WERI-Rb-1 (cell line): ENCODE measurements around the gene GHRL.

Experiments
- DNase-seq: peaks from one replicate; pipeline ENCODE4 v3.0.0-alpha.2; 2020
- H3K27ac ChIP-seq: fragments of 250-450 bp; sonication (Bioruptor Pico); 2 replicates; pipeline ENCODE4 v1.5.1; 2020; ENCODE audit warnings: mild to moderate bottlenecking, moderate library complexity
- H3K27me3 ChIP-seq: fragments of 250-450 bp; sonication (Bioruptor Pico); 2 replicates; pipeline ENCODE4 v1.5.1; 2021; ENCODE audit warnings: mild to moderate bottlenecking, low read depth, moderate library complexity; ENCODE audit not compliant: insufficient read depth, severe bottlenecking
- H3K36me3 ChIP-seq: fragments of 250-450 bp; sonication (Bioruptor Pico); 2 replicates; pipeline ENCODE4 v1.5.1; 2020; ENCODE audit warnings: mild to moderate bottlenecking, moderate library complexity
- H3K4me3 ChIP-seq: 2 replicates; pipeline ENCODE4 v1.5.1; 2011; ENCODE audit warnings: low read depth, mild to moderate bottlenecking, control low read depth, low read length
- H3K9me3 ChIP-seq: fragments of 250-450 bp; sonication (Bioruptor Pico); 2 replicates; pipeline ENCODE4 v1.5.1; 2021; ENCODE audit warnings: mild to moderate bottlenecking, moderate library complexity; ENCODE audit not compliant: severe bottlenecking
- CTCF ChIP-seq: IDR thresholded peaks from 2 replicates; pipeline ENCODE4 v1.5.1; 2011; ENCODE audit warnings: low read depth, mild to moderate bottlenecking, control low read depth, inconsistent platforms, low read length

GHRL gene

DNA sequence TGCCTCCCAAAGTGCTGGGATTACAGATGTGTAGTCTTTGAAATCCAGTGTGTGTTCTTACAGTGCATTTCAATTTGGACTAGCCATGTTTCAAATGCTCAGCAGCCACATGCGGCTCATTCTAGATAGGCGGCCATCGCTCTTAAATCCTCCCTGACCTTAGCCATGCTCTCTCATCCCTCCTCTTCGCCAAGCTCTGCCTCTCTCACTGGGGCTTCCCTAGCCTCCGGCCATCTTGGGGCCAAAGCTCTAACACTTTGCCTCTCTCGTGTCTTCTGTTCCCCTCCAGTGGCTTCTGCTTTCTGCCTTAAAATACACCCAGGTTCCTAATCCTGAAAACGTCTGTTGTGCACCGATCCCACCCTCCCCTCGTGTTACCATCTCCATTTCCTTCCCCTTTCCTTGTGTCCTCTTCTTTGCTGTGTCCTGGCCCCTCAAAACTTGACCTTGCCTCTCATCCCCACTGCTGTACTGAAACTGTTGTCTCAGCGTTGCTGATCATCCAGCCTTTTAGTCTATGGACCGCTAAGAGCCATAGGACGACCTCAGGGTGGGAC is 1.4 kb upstream of the GHRL start:
- no peaks in the 10 kb centered on the region for H3K9me3 ChIP-seq
- TF ChIP-seq CTCF = no peak
- no peaks in the 10 kb centered on the region for H3K27me3 ChIP-seq
- H3K27ac ChIP-seq = no peak overlapping the region
- H3K36me3 ChIP-seq = peaks cover 7% of the 10 kb centered on the region
- no peak for DNase-seq
- no peak overlapping the region for H3K4me3 ChIP-seq

DNA sequence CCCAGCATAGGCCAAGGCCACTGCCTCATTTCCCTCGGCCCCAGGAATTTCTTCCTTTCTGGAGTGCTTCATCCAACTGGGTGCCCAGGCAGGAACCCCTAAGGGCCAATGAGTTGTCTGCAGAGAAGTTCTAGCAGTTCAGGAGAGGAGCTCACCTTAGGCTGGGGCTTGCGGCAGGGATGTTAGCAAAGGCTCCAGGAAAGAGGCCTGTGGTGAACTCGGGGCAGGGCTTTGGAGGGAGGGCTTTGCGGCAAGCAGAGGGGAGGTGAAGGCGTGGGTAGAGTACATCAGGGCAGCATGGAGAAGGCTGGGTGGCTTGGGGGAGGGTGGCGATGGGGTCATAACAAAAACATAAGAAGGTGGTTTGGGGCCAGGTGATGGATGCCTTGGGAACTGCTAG is 1.1 kb downstream of the GHRL start:
- Histone ChIP-seq H3K27ac (no peak overlapping the region), H3K27me3 (no peaks in the 10 kb centered on the region), H3K36me3 (peaks cover 8% of the 10 kb centered on the region), H3K4me3 (no peak overlapping the region), H3K9me3 (no peaks in the 10 kb centered on the region)
- DNase-seq = no peak
- no peak for TF ChIP-seq CTCF

DNA sequence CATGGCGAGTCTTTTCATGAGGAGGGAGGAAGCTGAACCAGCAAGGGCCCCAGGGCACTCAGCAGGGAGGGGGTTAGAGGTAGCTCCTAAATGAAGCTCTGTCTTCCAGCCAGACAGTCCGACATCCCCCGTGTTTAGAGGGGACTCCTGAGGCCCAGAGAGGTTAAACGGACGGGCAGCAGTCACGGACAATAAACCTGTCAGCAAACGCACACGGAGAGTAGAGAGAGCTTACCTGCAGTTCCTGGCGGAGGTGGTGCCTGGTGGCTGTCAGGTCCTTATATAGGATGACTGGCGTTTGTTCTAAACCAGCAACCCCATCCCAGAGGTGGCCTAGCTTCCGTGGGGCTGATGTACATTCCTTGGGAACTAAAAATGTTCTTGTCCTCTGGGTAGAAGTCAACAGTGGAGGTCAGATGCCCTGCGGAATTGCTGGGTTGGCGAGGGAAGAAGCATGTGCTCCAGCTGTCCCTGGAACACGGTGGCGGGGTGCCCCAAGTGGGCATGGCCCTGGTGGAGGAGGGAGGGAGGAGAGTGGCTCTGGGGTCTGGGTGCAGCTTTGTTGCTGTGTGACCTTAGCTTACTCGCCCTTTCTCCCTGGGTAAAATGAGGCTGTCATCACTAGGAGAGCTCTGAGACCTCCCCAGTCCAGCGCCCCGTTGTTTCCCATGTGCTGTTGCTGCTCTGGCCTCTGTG is 2.1 kb downstream of the GHRL start:
- H3K27me3 ChIP-seq = no peaks in the 10 kb centered on the region
- no peak for DNase-seq
- H3K4me3 ChIP-seq = no peak overlapping the region
- TF ChIP-seq CTCF = no peak
- H3K27ac ChIP-seq = no peak overlapping the region
- peaks cover 6% of the 10 kb centered on the region for H3K36me3 ChIP-seq
- no peaks in the 10 kb centered on the region for H3K9me3 ChIP-seq

- no peak overlapping the region for H3K4me3 ChIP-seq
- no peaks in the 10 kb centered on the region for H3K9me3 ChIP-seq
- no peak overlapping the region for H3K27ac ChIP-seq
- no peak for TF ChIP-seq CTCF
- peaks cover 6% of the 10 kb centered on the region for H3K36me3 ChIP-seq
- peak; percentile 37 for DNase-seq
- no peaks in the 10 kb centered on the region for H3K27me3 ChIP-seq
Measured at GRCh38 chr3:10289787-10290355, 2.9 kb downstream of the GHRL start.

- no peak overlapping the region for H3K27ac ChIP-seq
- no peak for TF ChIP-seq CTCF
- peaks cover 6% of the 10 kb centered on the region for H3K36me3 ChIP-seq
Measured at GRCh38 chr3:10289077-10289476, 3.7 kb downstream of the GHRL start.

More at GRCh38 chr3:10289077-10289476, 3.7 kb downstream of the GHRL start:
- no peak overlapping the region for H3K4me3 ChIP-seq
- H3K27me3 ChIP-seq = no peaks in the 10 kb centered on the region
- no peaks in the 10 kb centered on the region for H3K9me3 ChIP-seq
- DNase-seq = no peak
